Spleen (tissue), 7 donors: ENCODE measurements around the gene ETV6.

Experiments used
- POLR2A ChIP-seq, 3 donors: fragments of 450-650 bp; IDR thresholded peaks; one replicate each; pipeline ENCODE4 v1.5.1; 2017; ENCODE audit warnings: antibody characterized with exemption in 3 of 3, mild to moderate bottlenecking in 1 of 3
- POLR2AphosphoS5 ChIP-seq, 3 donors: sonication (generic); formaldehyde crosslinking; IDR thresholded peaks; one replicate each; pipeline ENCODE4 v1.5.1; 2017; ENCODE audit warnings: antibody characterized with exemption in 3 of 3
- TF ChIP-seq, protein P1 (sequence below), 11 experiments: fragments of 200-600 bp in 7 of 11; fragments of 450-650 bp in 4 of 11; sonication (generic) in 4 of 11; IDR thresholded peaks in 8 of 11; conservative IDR thresholded peaks in 3 of 11; 1 replicate in 7 of 11; 2 replicates in 4 of 11; pipeline versions ENCODE4 v1.4.0 to v1.8.0; 2016 to 2021; ENCODE audit warnings: antibody characterized with exemption in 11 of 11, inconsistent platforms in 4 of 11, mild to moderate bottlenecking in 1 of 11
- donor health status: DM: no; HTN: no; CAD: no; lungs with moderate emphysema.
- donor health status: DM: no; HTN: no; CAD: no.
- donor health status: DM: no; HTN: no; CAD: no.

DNA sequence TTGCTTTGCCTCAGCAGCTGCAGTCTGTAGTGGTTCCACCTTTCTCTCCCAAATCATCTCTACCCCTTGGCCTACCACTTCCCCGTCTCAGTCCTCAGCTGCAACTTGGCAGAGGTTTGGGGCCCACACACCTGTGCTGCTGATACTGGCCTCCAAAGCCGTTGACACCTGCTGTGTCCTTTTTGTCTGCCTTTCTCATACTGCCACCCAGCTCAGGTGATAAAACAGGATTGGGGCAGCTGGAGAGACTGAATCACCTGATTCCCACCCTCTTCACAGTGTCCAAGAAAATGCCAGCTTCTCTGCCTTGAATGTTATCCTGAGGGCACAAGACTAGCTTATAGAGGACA lies 103.7 kb downstream of the ETV6 start:
- TF ChIP-seq POLR2A (IDR thresholded peaks at IDR 0.05), result no peak
- TF ChIP-seq, protein P1, sequence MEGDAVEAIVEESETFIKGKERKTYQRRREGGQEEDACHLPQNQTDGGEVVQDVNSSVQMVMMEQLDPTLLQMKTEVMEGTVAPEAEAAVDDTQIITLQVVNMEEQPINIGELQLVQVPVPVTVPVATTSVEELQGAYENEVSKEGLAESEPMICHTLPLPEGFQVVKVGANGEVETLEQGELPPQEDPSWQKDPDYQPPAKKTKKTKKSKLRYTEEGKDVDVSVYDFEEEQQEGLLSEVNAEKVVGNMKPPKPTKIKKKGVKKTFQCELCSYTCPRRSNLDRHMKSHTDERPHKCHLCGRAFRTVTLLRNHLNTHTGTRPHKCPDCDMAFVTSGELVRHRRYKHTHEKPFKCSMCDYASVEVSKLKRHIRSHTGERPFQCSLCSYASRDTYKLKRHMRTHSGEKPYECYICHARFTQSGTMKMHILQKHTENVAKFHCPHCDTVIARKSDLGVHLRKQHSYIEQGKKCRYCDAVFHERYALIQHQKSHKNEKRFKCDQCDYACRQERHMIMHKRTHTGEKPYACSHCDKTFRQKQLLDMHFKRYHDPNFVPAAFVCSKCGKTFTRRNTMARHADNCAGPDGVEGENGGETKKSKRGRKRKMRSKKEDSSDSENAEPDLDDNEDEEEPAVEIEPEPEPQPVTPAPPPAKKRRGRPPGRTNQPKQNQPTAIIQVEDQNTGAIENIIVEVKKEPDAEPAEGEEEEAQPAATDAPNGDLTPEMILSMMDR (IDR thresholded peaks at IDR 0.05 in 8 of 11, conservative IDR thresholded peaks at IDR 0.05 in 3 of 11), result no peak
- TF ChIP-seq POLR2AphosphoS5 (IDR thresholded peaks at IDR 0.05), result peak in 2 of 3 donors; percentile 33 to 58
